Hepatocyte (in vitro differentiated cells): ENCODE measurements around the gene NR2F6. TPM values are rescaled to one million over a fixed set of nuclear protein-coding genes. Genes with fewer than 3 reads are reported as not detected.
A peak's percentile ranks its signal among the peaks of the same experiment; 100 is the strongest.

ENCODE experiments used
- DNase-seq: peaks from one replicate; pipeline ENCODE4 v3.0.0-alpha.2; 2016; ENCODE audit warnings: low spot score
- H2AFZ ChIP-seq: fragments of 200-600 bp; sonication (generic); 2 replicates; pipeline ENCODE4 v1.6.0; 2016; ENCODE audit warnings: antibody characterized with exemption, mild to moderate bottlenecking
- H3K27ac ChIP-seq: fragments of 200-600 bp; sonication (generic); 2 replicates; pipeline ENCODE4 v1.5.1; 2016; ENCODE audit warnings: mild to moderate bottlenecking
- H3K27me3 ChIP-seq: fragments of 200-600 bp; sonication (generic); 2 replicates; pipeline ENCODE4 v1.6.1; 2016
- H3K36me3 ChIP-seq: fragments of 200-600 bp; sonication (generic); replicated peaks from 2 replicates; pipeline ENCODE4 v1.5.1; 2016; ENCODE audit warnings: low read depth; ENCODE audit not compliant: insufficient read depth
- H3K4me1 ChIP-seq: fragments of 200-600 bp; sonication (generic); 2 replicates; pipeline ENCODE4 v1.5.1; 2016; ENCODE audit warnings: mild to moderate bottlenecking, moderate library complexity; ENCODE audit not compliant: insufficient read depth
- H3K4me2 ChIP-seq: fragments of 200-600 bp; sonication (generic); 2 replicates; pipeline ENCODE4 v1.6.0; 2016
- H3K4me3 ChIP-seq: fragments of 200-600 bp; sonication (generic); 2 replicates; pipeline ENCODE4 v1.5.1; 2016; ENCODE audit warnings: mild to moderate bottlenecking
- H3K79me2 ChIP-seq: fragments of 200-600 bp; sonication (generic); 2 replicates; pipeline ENCODE4 v1.6.0; 2017; ENCODE audit warnings: mild to moderate bottlenecking
- H3K9me2 ChIP-seq: fragments of 200-600 bp; sonication (generic); replicated peaks from 2 replicates; pipeline ENCODE4 v1.6.0; 2017; ENCODE audit warnings: mild to moderate bottlenecking; ENCODE audit not compliant: insufficient read depth
- H3K9me3 ChIP-seq: fragments of 200-600 bp; sonication (generic); 2 replicates; pipeline ENCODE4 v1.5.1; 2016; ENCODE audit warnings: low read depth, mild to moderate bottlenecking
- H4K20me1 ChIP-seq: fragments of 200-600 bp; sonication (generic); 2 replicates; pipeline ENCODE4 v1.6.0; 2016; ENCODE audit warnings: mild to moderate bottlenecking; ENCODE audit not compliant: insufficient read depth, poor library complexity, severe bottlenecking
- CTCF ChIP-seq: fragments of 200-600 bp; sonication (generic); IDR thresholded peaks from 2 replicates; pipeline ENCODE4 v1.5.1; 2016; ENCODE audit warnings: antibody characterized with exemption, mild to moderate bottlenecking; ENCODE audit not compliant: poor library complexity
- EZH2 ChIP-seq: fragments of 200-600 bp; sonication (generic); IDR thresholded peaks from 2 replicates; pipeline ENCODE4 v1.6.1; 2016; ENCODE audit warnings: antibody characterized with exemption, mild to moderate bottlenecking, borderline replicate concordance
- EZH2phosphoT487 ChIP-seq: fragments of 200-600 bp; sonication (generic); IDR thresholded peaks from one replicate; pipeline ENCODE4 v1.6.1; 2018; ENCODE audit warnings: antibody characterized with exemption, mild to moderate bottlenecking, low read depth, moderate library complexity; ENCODE audit not compliant: unreplicated experiment, severe bottlenecking
- WGBS: methylation state at CpG from one replicate; pipeline ENCODE4 v1.1.6; 2016; ENCODE audit warnings: low lambda C conversion rate; ENCODE audit errors: missing lambda C conversion rate; 5-methylcytosine and 5-hydroxymethylcytosine counted together
- polyA plus RNA-seq: library from polyadenylated mRNA; unstranded; fragments of >200 nt; fragmentation: Nextera tagmentation; extraction: Ambion mirVana; gene quantifications from 2 replicates; pipeline ENCODE4 v1.2.1, GENCODE V29; 2016
- total RNA-seq: library from RNA; depleted of rRNA; stranded (reverse); fragments of >200 nt; gene quantifications from 2 replicates; pipeline ENCODE4 v1.2.3, GENCODE V29; 2014

Gene NR2F6
- total and polyA plus RNA-seq, 2 experiments from 2014 or later = 116 to 169 TPM

GRCh38 chr19:17210296-17210695 is 35.4 kb downstream of the NR2F6 start:
- no peak overlapping the region for H3K27ac ChIP-seq
- no peaks in the 10 kb centered on the region for H3K9me3 ChIP-seq
- H3K36me3 ChIP-seq = no peaks in the 10 kb centered on the region
- no peak overlapping the region for H2AFZ ChIP-seq
- peaks cover 6% of the 10 kb centered on the region for H3K4me1 ChIP-seq
- TF ChIP-seq EZH2 (no peak), EZH2phosphoT487 (no peak), CTCF (no peak)
- no peaks in the 10 kb centered on the region for H4K20me1 ChIP-seq
- H3K4me2 ChIP-seq = no peak overlapping the region
- peaks cover 6% of the 10 kb centered on the region for H3K79me2 ChIP-seq
- no peak overlapping the region for H3K4me3 ChIP-seq
- WGBS = 98% methylated on average over 14 of the region's 14 CpGs
- DNase-seq = peak; percentile 7
- no peaks in the 10 kb centered on the region for H3K9me2 ChIP-seq
- H3K27me3 ChIP-seq = no peaks in the 10 kb centered on the region

- Histone ChIP-seq H2AFZ (no peak overlapping the region), H3K36me3 (no peaks in the 10 kb centered on the region), H3K79me2 (peaks cover 2% of the 10 kb centered on the region), H4K20me1 (no peaks in the 10 kb centered on the region), H3K27ac (no peak overlapping the region), H3K27me3 (no peaks in the 10 kb centered on the region), H3K4me3 (no peak overlapping the region), H3K9me2 (no peaks in the 10 kb centered on the region), H3K9me3 (no peaks in the 10 kb centered on the region), H3K4me2 (no peak overlapping the region), H3K4me1 (peaks cover 1% of the 10 kb centered on the region)
- no peak for TF ChIP-seq EZH2phosphoT487
- TF ChIP-seq EZH2 = no peak
- no peak for TF ChIP-seq CTCF
- 84% methylated on average over 25 of the region's 28 CpGs for WGBS
- DNase-seq = peak; percentile 16
Observed at GRCh38 chr19:17209126-17210036, 36.3 kb downstream of the NR2F6 start.

- no peaks in the 10 kb centered on the region for H3K36me3 ChIP-seq
- H4K20me1 ChIP-seq = no peaks in the 10 kb centered on the region
- H3K27ac ChIP-seq = no peak overlapping the region
- WGBS = 95% methylated on average over 25 of the region's 25 CpGs
- no peaks in the 10 kb centered on the region for H3K9me3 ChIP-seq
- no peaks in the 10 kb centered on the region for H3K27me3 ChIP-seq
- no peaks in the 10 kb centered on the region for H3K4me1 ChIP-seq
- no peaks in the 10 kb centered on the region for H3K9me2 ChIP-seq
- no peak overlapping the region for H2AFZ ChIP-seq
- no peak overlapping the region for H3K4me3 ChIP-seq
- DNase-seq = peak; percentile 2
- H3K79me2 ChIP-seq = no peaks in the 10 kb centered on the region
- TF ChIP-seq EZH2phosphoT487 = no peak
- no peak for TF ChIP-seq EZH2
- TF ChIP-seq CTCF = no peak
- H3K4me2 ChIP-seq = no peak overlapping the region
Observed at GRCh38 chr19:17206736-17207581, 38.8 kb downstream of the NR2F6 start.
